HL-60/S4 (cell line): ENCODE data around the gene C10orf71.

Experiments used
- in situ Hi-C: fragments of 300-500 bp; cut with MboI; formaldehyde crosslinking; loops from 2 replicates; pipeline ENCODE4 v1.14.3; 2022; ENCODE audit warnings: low sequenced_read_pairs

C10orf71 gene

GRCh38 chr10:49273626-49274025, 25.3 kb upstream of the C10orf71 start:
- in situ Hi-C loops = no loop called here

GRCh38 chr10:49274886-49275285, 24.1 kb upstream of the C10orf71 start:
- in situ Hi-C loops = no loop called here

- in situ Hi-C loops = no loop called here
Observed at GRCh38 chr10:49275896-49276295, 23.1 kb upstream of the C10orf71 start.

GRCh38 chr10:49276596-49276995, 22.4 kb upstream of the C10orf71 start:
- in situ Hi-C loops = no loop called here

- in situ Hi-C loops = no loop called here
Observed at GRCh38 chr10:49277973-49278372, 21.0 kb upstream of the C10orf71 start.

GRCh38 chr10:49278497-49278981, 20.4 kb upstream of the C10orf71 start:
- in situ Hi-C loops = no loop called here

- in situ Hi-C loops = no loop called here
Observed at GRCh38 chr10:49279015-49279880, 19.7 kb upstream of the C10orf71 start.

- in situ Hi-C loops = no loop called here
Observed at GRCh38 chr10:49280001-49280408, 19.0 kb upstream of the C10orf71 start.

- in situ Hi-C loops = no loop called here
Observed at GRCh38 chr10:49281461-49281860, 17.5 kb upstream of the C10orf71 start.

GRCh38 chr10:49282306-49282705, 16.7 kb upstream of the C10orf71 start:
- in situ Hi-C loops = no loop called here

- in situ Hi-C loops = no loop called here
Observed at GRCh38 chr10:49282879-49283341, 16.1 kb upstream of the C10orf71 start.

GRCh38 chr10:49283491-49283890, 15.5 kb upstream of the C10orf71 start:
- in situ Hi-C loops = no loop called here

GRCh38 chr10:49284356-49284755, 14.6 kb upstream of the C10orf71 start:
- in situ Hi-C loops = no loop called here

GRCh38 chr10:49285232-49285631, 13.7 kb upstream of the C10orf71 start:
- in situ Hi-C loops = no loop called here

GRCh38 chr10:49286686-49287085, 12.3 kb upstream of the C10orf71 start:
- in situ Hi-C loops = no loop called here

- in situ Hi-C loops = no loop called here
Observed at GRCh38 chr10:49287689-49288340, 11.2 kb upstream of the C10orf71 start.

- in situ Hi-C loops = no loop called here
Observed at GRCh38 chr10:49288341-49289065, 10.5 kb upstream of the C10orf71 start.

- in situ Hi-C loops = no loop called here
Observed at GRCh38 chr10:49289480-49289879, 9.5 kb upstream of the C10orf71 start.

GRCh38 chr10:49290131-49290530, 8.8 kb upstream of the C10orf71 start:
- in situ Hi-C loops = no loop called here

- in situ Hi-C loops = no loop called here
Observed at GRCh38 chr10:49290607-49291006, 8.4 kb upstream of the C10orf71 start.

- in situ Hi-C loops = no loop called here
Observed at GRCh38 chr10:49292565-49293207, 6.3 kb upstream of the C10orf71 start.
